SKM-1 (cell line): ENCODE results near the gene GYPB.
"Not testable (repeated sequence)": the region's sequence is repeated elsewhere in the genome, so short reads cannot be mapped to it uniquely, and the experiment has no call there.

Source experiments
- DNase-seq: peaks from one replicate; lab custom pipeline; 2025; ENCODE audit not compliant: unreplicated experiment; lab: John Stamatoyannopoulos, UW

Gene GYPB

GRCh38 chr4:144019277-144019676, at the start of gene GYPB:
TSS of gene GYPB (minus strand) at chr4:144019380. CDS start at chr4:144019287, 93 bp downstream.
- not testable (repeated sequence) for DNase-seq

- not testable (repeated sequence) for DNase-seq
Measured at GRCh38 chr4:144061556-144061955, 42.4 kb upstream of the GYPB start.

GRCh38 chr4:144060234-144060859, 41.2 kb upstream of the GYPB start:
- not testable (repeated sequence) for DNase-seq

- no peak for DNase-seq
Measured at GRCh38 chr4:144056800-144057199, 37.6 kb upstream of the GYPB start.

- not testable (repeated sequence) for DNase-seq
Measured at GRCh38 chr4:144055336-144055735, 36.2 kb upstream of the GYPB start.

- not testable (repeated sequence) for DNase-seq
Measured at GRCh38 chr4:144051494-144051893, 32.3 kb upstream of the GYPB start.

- DNase-seq: not testable (repeated sequence)
Measured at GRCh38 chr4:144050631-144051030, 31.5 kb upstream of the GYPB start.

GRCh38 chr4:144049495-144050424, 30.6 kb upstream of the GYPB start:
- not testable (repeated sequence) for DNase-seq

GRCh38 chr4:144044936-144045335, 25.8 kb upstream of the GYPB start:
- not testable (repeated sequence) for DNase-seq

- not testable (repeated sequence) for DNase-seq
Measured at GRCh38 chr4:144032580-144032979, 13.4 kb upstream of the GYPB start.

GRCh38 chr4:144031875-144032274, 12.7 kb upstream of the GYPB start:
- DNase-seq: not testable (repeated sequence)

- not testable (repeated sequence) for DNase-seq
Measured at GRCh38 chr4:144031369-144031768, 12.2 kb upstream of the GYPB start.

- not testable (repeated sequence) for DNase-seq
Measured at GRCh38 chr4:144030708-144031107, 11.5 kb upstream of the GYPB start.

GRCh38 chr4:144026682-144027081, 7.5 kb upstream of the GYPB start:
- DNase-seq: not testable (repeated sequence)

GRCh38 chr4:144024399-144025053, 5.3 kb upstream of the GYPB start:
- not testable (repeated sequence) for DNase-seq

GRCh38 chr4:144022772-144023400, 3.7 kb upstream of the GYPB start:
- not testable (repeated sequence) for DNase-seq

GRCh38 chr4:144021336-144021990, 2.3 kb upstream of the GYPB start:
- DNase-seq: not testable (repeated sequence)

GRCh38 chr4:144018223-144019000, 768 bp downstream of the GYPB start:
- DNase-seq: not testable (repeated sequence)

GRCh38 chr4:144017271-144017670, 1.9 kb downstream of the GYPB start:
- DNase-seq: not testable (repeated sequence)
